GM23338 (cell line): Measurements from ENCODE around the gene NDUFV1.

Source experiments
- CREB1 ChIP-seq: fragments of 250-450 bp; sonication (Bioruptor Pico); IDR thresholded peaks from 2 replicates; pipeline ENCODE4 v1.5.0; 2020; ENCODE audit warnings: low read depth, mild to moderate bottlenecking, moderate library complexity
- CTCF ChIP-seq, 2 experiments: fragments of 200-600 bp in 1 of 2; sonication (generic) in 1 of 2; conservative IDR thresholded peaks; 2 replicates each; pipeline versions ENCODE4 v1.5.1 to v1.6.1; 2016 to 2017; ENCODE audit warnings: antibody characterized with exemption in 2 of 2, low read depth in 2 of 2, mild to moderate bottlenecking in 2 of 2, moderate library complexity in 1 of 2
- ETS1 ChIP-seq: IDR thresholded peaks from 2 replicates; pipeline ENCODE4 v1.6.1; 2016; ENCODE audit warnings: antibody characterized with exemption
- EZH2 ChIP-seq: fragments of 200-600 bp; sonication (generic); IDR thresholded peaks from one replicate; pipeline ENCODE4 v1.8.0; 2017; ENCODE audit warnings: antibody characterized with exemption, mild to moderate bottlenecking, low read depth; ENCODE audit not compliant: unreplicated experiment
- EZH2phosphoT487 ChIP-seq: fragments of 200-600 bp; sonication (generic); IDR thresholded peaks from one replicate; pipeline ENCODE4 v1.8.1; 2018; ENCODE audit warnings: antibody characterized with exemption; ENCODE audit not compliant: unreplicated experiment
- JUNB ChIP-seq: IDR thresholded peaks from one replicate; pipeline ENCODE4 v1.6.1; 2016; ENCODE audit warnings: antibody characterized with exemption; ENCODE audit not compliant: unreplicated experiment
- NANOG ChIP-seq: IDR thresholded peaks from 2 replicates; pipeline ENCODE4 v1.6.1; 2016; ENCODE audit warnings: antibody characterized with exemption, borderline replicate concordance
- POLR2AphosphoS5 ChIP-seq: IDR thresholded peaks from 2 replicates; pipeline ENCODE4 v1.6.1; 2016; ENCODE audit warnings: antibody characterized with exemption, low read depth
- REST ChIP-seq: IDR thresholded peaks from one replicate; pipeline ENCODE4 v1.6.1; 2018; ENCODE audit warnings: antibody characterized with exemption; ENCODE audit not compliant: unreplicated experiment
- STAT1 ChIP-seq: IDR thresholded peaks from one replicate; pipeline ENCODE4 v1.6.1; 2016; ENCODE audit warnings: antibody characterized with exemption; ENCODE audit not compliant: unreplicated experiment
- ZNF331 ChIP-seq: fragments of 250-450 bp; sonication (Bioruptor Pico); IDR thresholded peaks from 2 replicates; pipeline ENCODE4 v1.5.0; 2020; ENCODE audit warnings: low read depth, mild to moderate bottlenecking, moderate library complexity
- ZNF462 ChIP-seq: fragments of 250-450 bp; sonication (Bioruptor Pico); IDR thresholded peaks from 2 replicates; pipeline ENCODE4 v1.5.0; 2020; ENCODE audit warnings: mild to moderate bottlenecking, moderate library complexity

- TF ChIP-seq CTCF (conservative IDR thresholded peaks at IDR 0.05; ENCODE audit: low read depth in 2 of 2) (no peak), ZNF462 (CRISPR knock-in tag) (no peak), POLR2AphosphoS5 (no peak), CREB1 (CRISPR knock-in tag) (no peak), EZH2 (no peak), REST (no peak), ZNF331 (CRISPR knock-in tag) (no peak), STAT1 (no peak), ETS1 (no peak), EZH2phosphoT487 (no peak), NANOG (no peak), JUNB (no peak)
Measured at GRCh38 chr11:67626970-67627369, 20.2 kb downstream of the NDUFV1 start.
